Activated CD8-positive, alpha-beta memory T cell treated with anti-CD3 and anti-CD28 coated beads, Interleukin-2, amount 50 U/mL, for 24 hours (primary cell): ENCODE measurements around the gene LSP1.

Experiments used
- DNase-seq: peaks from one replicate; pipeline ENCODE4 v3.0.0-alpha.2; 2020; ENCODE audit errors: extremely low read depth

LSP1 gene

DNA sequence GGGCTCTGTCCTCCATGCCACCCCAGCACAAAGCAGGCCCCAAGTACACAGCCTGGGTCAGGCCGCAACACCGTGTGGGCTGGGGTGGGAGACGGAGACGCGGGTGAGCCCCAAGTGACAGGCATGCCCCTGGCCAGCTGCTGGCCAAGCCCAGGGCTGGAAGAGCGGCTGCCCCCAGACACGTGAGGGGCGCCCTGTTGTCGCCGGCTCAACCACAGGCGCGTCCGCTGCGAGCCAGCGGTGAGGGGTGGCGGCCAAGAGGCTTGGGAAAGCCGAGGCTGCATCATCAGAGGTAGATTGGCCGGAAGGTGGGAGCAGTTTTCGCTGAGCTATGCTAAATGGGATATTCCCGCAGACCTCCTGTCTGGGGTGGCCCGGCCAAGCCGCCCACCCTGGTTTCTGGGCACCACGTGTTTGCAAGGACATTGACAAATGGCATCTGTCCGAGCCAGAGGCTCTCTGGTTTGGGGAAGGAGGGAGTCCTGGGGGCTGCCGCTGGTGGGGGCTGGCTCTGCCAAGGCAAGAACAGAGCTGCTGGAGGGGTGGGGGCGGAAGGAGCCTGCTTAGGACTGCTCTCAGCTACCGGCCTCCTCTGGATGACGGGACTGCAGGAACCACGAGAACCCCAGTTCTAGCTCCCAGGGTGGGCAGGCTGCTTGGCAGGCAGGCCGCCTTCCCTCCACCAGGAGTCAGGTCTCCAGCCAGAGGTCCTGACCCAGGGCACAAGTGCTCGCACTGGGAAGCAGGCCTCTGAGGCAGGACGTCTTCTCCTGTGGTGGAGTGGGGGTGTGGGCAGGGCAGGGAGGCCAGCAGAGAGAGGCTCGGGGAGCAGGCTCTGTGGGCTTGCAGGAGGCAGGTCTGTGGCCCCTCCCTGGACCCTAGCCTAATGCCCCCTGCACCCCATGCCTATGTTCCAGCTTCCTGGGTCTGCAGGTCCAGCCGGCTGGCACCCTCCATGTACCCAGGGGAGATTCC lies 38.3 kb downstream of the LSP1 start:
- no peak for DNase-seq

GRCh38 chr11:1891831-1892115 lies 38.9 kb downstream of the LSP1 start, which contains the start of gene PRR33:
Gene PRR33, minus strand, starts transcription at chr11:1891895. Its CDS starts 1,311 bp downstream, at chr11:1890584.
- no peak for DNase-seq

- no peak for DNase-seq
Measured at GRCh38 chr11:1892116-1892515, 39.2 kb downstream of the LSP1 start.

DNA sequence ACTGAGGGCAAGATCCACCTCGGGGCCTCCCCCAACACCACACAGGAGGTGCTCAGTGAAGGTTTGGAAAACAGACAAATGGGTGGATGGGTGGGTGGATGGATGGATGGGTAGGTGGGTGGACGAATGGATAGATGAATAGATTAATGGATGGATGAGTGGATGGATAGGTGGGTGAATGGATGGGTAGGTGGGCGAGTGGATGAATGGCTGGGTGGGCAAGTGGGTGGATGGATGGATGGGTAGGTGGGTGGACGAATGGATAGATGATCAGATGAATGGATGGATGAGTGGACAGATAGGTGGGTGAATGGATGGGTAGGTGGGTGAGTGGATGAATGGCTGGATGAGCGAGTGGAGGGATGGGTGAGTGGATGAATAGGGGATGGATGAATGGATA lies 39.7 kb downstream of the LSP1 start:
- DNase-seq, result no peak

- DNase-seq, result no peak
Measured at GRCh38 chr11:1893581-1894359, 40.9 kb downstream of the LSP1 start.

- DNase-seq, result no peak
Measured at GRCh38 chr11:1894759-1895158, 41.9 kb downstream of the LSP1 start.

DNA sequence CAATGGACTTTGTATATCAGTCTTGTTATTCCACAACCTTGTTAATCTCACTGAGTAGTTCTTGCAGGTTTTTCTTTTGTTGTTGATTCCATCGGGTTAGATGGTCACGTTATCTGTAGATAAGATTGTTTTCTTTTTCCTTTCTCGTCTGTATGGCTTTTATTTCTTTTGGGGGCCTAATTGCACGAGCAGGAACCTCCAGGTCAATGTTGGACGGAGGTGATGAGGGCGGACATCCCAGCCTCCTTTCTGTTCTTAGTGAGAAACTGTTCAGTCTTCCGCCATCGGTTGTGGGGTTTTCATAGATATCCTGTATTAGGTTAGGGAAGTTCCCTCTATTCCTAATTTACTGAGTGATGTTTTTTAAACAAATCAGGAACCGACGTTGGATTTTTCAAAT lies 43.6 kb downstream of the LSP1 start:
- DNase-seq, result no peak

DNA sequence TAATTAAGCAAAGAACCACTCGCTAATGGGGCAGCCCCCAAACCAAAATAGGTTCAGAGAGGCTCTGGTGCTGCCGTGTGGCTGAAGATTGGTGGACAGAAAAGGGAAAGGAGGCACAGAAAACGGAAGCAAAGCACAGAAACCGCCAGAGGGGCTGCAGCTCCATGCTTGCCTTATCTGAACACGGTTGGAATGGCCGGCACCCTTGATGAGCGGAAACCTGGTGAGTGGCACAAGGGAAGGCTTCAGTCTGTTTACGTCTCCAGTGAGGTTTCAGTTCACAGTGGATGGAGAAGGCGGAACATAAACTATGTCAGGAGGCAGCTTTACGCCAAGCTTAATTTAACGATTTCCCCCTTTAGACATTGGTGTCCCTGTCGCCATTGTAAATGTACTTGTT lies 44.0 kb downstream of the LSP1 start:
- no peak for DNase-seq

DNA sequence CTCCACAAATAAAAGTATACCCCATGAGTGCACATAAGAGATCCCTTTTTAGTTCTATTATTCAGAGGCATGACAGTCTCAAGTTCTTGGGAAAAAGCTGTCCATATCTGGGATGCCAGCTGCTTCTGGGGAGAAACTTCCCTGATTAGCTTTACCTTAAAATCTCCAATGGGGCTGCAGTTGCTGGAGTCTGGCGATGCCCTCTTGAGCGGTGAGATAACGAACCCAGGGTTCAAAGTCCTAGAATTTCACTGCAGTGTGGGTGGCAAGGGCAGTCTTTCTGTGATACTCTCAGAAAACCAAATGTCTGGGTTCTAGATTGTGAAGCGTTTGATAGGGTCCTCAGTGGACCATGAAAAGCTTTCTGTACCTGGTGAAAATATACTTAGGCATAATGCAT lies 46.2 kb downstream of the LSP1 start:
- no peak for DNase-seq

DNA sequence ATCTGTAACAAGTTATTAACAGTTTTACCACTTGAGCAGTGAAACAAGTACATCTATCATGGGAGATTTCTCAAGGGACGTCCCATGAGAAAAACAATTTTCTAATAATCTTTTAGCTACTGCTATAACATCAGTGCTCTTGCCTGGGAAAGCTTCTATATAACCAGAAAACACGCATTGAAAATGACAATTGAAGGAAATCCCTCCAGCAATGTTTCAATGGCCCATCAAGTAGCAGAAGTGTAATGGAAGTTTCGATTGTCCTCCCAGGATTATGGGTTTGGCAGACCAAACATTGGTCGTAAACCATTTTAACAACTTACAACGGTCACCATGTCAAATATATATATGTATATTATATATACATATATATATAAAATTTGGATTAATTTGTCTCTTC lies 46.8 kb downstream of the LSP1 start:
- no peak for DNase-seq

DNA sequence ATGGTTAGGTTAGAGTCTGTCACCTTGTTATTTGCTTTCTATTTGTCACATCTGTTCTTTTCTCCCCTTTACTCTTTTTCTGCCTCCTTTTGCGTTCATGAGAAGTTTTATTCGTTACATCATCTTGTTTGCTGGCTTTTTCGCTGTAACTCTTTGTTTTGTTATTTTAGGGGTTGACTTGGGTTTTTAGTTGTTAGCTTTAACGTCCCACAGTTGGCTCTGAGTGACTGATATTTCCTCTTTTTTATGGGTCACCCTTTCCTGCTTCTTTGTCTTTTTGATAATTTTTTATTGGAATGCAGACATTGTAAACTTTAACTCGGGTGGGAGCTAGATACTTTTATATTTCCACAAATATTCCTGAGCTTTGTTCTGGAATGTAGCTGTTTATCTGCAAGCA lies 53.3 kb downstream of the LSP1 start:
- no peak for DNase-seq

GRCh38 chr11:1906611-1907423 lies 53.9 kb downstream of the LSP1 start:
- no peak for DNase-seq

DNA sequence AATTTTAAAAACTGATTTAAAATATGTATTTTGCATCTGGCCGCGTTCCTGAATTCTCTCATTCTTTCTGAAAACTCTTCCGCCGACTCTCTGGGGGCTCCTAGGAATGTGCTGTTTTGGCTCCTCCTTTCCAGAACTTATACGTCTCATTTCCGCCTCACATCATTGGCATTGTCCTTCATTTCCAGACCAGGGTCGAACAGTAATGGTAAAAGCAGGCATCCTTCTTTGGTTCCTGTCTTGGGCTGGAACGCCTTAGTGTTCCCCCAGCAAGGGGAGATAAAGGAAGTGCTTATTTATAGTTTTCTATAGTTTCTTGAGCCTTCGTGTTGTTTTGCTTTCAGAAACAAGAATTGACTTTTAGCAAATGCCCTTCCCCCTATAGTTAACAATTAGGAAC lies 55.7 kb downstream of the LSP1 start:
- DNase-seq, result no peak

GRCh38 chr11:1909524-1909923 lies 56.6 kb downstream of the LSP1 start:
- DNase-seq, result no peak

DNA sequence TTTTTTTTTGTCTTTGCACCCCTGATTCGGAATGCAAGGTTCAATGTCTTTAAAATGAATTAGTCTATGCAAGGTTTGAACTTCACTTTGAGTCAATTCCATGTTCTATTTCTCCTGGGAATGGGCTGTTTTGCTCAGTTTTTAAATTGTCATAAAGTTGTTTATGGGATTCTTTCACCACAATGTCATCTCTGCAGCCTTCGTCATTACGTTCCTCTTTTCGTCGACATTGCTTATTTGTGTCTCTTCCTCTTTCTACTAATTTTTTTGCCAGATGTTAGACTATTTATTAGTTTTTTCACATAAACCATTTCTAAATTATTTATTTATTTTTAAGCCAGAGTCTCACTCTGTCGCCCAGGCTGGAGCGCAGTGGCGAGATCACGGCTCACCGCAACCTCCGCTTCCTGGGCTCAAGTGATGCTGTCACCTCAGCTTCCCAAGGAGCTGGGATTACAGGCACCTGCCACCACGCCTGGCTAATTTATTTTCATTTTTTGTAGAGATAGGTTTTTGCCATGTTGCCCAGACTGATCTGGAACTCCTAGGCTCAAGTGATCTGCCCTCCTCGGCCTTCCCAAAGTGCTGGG lies 59.5 kb downstream of the LSP1 start:
- DNase-seq, result no peak

DNA sequence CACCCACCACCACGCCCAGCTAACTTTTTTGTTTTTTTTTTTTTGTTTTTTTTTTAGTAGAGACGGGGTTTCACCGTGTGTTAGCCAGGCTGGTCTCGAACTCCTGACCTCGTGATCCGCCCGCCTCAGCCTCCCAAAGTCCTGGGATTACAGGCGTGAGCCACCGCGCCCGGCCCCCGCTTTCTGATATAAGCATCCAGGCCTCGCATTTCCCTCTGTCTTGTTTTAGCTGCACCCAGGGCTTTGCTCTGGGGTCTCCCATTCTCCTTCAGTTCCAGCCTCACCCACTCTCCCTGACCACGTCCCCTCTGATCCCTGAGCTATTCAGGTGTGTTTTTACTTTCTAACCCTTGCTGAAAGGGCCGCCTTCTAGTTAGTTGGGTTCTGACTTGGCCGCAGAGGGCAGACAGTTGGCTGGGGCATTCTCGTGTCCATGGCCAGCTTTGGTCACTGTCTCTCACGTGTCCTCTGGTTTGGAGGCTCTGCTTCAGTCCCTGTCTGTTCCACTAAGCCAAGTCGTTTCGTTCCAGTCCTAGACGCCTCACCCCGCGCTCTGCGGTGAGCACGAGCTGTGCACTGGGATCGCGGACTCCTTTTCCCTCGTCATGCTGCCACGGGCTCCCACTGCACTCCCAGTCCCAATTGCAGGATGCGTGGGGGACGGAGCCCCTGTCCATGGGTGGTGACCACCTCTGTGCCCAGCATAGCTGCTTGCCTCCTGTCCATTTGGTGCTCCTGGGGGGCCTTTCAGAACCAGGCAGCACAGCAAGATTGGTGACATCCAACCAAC lies 60.6 kb downstream of the LSP1 start:
- no peak for DNase-seq

DNA sequence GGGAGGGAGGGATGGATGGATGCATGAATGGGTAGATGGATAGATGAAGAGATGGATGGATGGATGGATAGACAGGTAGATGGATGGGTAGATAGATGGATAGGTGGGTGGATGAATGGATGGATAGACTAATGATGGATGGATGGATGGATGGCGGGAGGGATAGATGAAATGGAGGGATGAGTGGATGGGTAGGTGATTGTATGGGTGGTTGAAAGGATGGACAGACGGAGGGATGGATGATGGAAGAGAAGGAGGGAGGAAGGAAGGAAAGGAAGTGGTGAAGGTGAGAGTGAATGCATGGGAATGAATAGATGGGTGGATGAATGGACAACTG lies 62.9 kb downstream of the LSP1 start:
- DNase-seq, result no peak

DNA sequence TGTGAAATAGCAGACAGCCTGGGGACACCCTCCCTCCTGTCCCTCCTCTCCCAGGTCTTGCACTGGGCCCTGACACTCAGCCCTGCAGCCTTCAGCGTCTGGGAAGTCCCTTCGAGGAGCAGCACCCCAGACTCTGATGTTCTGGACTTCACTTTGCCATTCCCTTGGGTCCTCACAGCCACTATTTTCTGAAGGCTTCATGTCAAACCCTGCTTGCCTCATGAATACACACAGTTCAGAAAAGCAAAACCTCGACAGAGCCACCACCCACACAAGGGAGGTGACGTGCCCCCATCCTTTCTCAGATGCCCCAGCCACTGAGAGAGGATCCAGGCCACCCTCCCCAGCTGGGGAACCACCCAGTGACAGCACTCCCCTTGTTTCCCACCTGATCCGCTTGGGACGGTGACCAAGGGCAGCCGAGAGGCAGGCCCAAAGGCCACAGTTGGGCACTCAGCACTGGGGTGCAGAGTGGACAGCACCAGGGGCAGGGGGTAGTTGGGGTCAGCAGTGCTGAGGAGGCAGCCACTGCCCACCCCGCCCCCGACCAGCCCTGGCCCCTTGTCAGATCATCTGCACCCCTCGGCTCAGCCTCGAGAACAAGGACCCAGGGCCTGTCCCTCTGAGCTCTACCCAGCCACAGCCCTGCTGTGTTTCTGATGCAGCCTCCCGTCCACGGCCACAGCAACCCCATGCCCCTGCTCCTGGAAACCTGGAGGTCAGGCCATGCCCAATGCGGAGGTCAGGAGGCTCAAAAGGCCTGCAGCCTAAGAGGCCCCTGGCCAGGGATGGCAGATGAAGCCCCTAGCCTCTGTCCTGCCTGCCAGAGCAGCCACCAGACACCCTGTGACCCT lies 63.5 kb downstream of the LSP1 start:
- no peak for DNase-seq

- DNase-seq, result no peak
Measured at GRCh38 chr11:1916986-1917522, 64.2 kb downstream of the LSP1 start.
